ENCODE measurements around the gene EGR1.
A peak's percentile ranks its signal among the peaks of the same experiment; 100 is the strongest.
"Not testable (repeated sequence)": the region's sequence is repeated elsewhere in the genome, so short reads cannot be mapped to it uniquely, and the experiment has no call there.

Gene EGR1

GRCh38 chr5:138469540-138470321 is 4.5 kb downstream of the EGR1 start:
- no peak for DNase-seq

GRCh38 chr5:138470322-138471051 is 5.2 kb downstream of the EGR1 start:
- DNase-seq = no peak

DNA sequence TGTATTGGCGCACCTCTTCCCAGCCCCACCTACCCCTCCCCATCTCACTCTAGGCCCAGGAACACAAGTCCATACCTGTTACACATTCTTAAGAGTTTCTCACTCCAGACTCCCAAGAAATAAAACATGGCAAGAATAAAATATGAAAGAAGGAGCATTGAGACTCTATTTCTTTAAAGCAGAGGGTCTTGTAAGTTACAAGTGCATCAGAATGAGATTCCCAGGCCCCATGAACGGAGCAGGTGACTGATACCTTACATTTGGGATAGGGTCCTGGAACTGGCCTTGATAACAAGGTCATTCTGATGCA is 5.7 kb downstream of the EGR1 start:
- DNase-seq = no peak

DNA sequence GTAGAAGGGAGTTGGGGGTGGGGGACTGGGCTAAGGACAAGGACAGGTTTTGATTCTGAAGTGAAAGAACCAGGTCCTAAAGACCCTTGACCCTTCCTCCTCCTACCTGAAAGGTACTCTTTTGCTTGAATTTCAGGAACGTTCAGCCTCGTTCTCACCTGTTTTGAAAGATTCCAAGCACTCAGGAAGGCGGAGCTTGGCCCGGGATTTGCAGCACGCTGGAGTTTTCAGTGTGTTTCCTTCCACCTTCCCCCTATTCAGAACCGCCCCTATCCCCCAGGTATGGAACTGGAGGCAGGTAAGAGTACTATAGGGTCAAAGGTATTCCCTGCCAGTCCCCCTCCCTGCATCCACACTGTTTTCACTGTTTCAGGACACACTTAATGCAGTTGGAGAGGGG is 7.1 kb downstream of the EGR1 start:
- DNase-seq = no peak

DNA sequence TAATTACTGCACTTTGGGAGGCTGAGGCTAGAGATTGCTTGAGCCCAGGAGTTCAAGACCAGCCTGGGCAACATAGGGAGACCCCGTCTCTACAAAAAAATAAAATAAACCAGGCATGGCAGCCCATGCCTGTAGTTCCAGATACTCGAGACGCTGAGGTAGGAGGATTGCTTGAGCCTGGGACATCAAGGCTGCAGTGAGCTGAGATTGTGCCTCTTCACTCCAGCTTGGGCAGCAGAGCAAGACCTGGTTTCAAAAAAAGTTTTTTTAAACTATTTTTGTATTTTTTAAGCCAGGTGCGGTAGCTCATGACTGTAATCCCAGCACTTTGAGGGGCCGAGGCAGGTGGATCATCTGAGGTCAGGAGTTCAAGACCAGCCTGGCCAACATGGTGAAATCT is 7.9 kb downstream of the EGR1 start:
- DNase-seq = not testable (repeated sequence)

GRCh38 chr5:138476918-138477317 is 11.6 kb downstream of the EGR1 start:
- DNase-seq = no peak

DNA sequence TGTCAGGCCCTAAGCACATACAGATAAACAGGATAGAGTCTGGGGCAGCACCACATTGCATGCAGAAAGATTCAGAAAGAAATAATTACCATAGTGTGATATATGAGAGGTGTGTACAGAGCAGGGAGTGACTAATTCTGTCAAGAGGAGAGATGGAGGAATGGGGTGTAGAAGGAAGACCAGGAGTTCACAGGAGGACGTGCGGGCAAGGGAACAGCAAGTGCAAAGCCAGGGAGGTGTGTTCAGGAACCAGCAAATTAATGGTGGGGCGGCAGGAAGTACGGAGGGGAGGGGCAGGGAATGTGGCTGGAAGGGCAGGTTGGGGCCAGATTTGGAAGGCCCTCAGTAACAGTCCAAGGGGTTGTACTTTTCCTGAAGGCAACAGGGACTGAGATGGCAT is 17.4 kb downstream of the EGR1 start:
- no peak for DNase-seq

DNA sequence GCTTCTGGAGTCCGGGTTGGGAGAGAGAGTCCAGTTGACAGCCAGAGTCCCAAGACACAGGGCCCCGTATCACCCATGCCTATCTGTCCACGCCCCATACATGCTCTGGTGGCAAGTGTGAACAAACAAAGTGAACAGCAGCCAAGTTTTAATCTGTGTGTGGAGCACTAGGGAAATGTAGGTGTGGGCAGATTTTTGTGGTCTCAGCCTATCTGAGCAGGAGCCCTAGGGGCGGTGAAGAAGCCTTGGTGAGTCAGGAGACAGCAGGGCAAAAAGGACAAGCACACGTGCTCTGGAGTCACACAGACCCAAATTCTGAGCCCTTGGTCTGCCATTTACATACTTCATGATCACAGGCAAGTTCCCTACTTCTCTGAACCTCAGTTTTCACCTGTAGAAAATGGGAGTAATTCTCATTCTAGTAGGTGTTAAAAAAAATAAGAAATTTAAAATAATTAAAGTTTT is 23.2 kb downstream of the EGR1 start:
- no peak for DNase-seq

DNA sequence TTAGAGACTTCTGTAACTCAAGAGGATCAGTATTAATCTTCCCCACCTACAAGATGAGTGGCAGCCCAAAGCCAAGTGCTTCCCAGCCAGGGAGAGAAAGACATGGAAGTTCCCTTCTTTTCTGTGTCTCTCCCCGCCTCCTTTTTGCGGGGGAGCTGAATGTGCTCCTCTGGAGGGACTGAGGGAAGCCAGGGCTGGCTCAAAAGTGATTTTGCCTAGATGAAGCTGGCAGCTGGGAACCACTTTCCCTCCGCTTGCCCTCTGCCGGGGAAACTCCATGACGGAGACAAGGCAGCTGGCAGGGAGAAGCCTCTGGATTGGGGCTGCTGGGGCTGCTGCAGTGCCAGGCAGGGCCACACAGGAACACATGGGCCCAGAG is 24.4 kb downstream of the EGR1 start:
- DNase-seq = no peak

GRCh38 chr5:138490648-138491283 is 25.5 kb downstream of the EGR1 start:
- DNase-seq = no peak

DNA sequence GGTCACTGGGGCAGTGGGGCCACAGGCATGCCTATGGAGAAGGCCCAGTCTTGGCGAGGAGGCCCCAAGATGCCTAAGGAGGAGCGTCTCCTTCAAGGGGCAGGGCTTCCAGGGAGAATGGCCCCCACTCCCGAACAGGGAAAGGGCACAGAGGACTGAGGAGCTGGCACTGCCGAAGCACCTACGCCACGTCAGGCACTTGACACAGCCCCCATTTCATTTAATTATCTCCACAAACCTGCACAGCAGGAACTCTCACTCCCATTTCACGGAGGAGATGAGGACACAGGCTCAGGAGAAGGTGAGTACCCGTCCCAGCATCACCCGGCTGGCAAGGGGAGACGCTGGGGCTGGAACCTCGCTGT is 26.0 kb downstream of the EGR1 start:
- DNase-seq = no peak

DNA sequence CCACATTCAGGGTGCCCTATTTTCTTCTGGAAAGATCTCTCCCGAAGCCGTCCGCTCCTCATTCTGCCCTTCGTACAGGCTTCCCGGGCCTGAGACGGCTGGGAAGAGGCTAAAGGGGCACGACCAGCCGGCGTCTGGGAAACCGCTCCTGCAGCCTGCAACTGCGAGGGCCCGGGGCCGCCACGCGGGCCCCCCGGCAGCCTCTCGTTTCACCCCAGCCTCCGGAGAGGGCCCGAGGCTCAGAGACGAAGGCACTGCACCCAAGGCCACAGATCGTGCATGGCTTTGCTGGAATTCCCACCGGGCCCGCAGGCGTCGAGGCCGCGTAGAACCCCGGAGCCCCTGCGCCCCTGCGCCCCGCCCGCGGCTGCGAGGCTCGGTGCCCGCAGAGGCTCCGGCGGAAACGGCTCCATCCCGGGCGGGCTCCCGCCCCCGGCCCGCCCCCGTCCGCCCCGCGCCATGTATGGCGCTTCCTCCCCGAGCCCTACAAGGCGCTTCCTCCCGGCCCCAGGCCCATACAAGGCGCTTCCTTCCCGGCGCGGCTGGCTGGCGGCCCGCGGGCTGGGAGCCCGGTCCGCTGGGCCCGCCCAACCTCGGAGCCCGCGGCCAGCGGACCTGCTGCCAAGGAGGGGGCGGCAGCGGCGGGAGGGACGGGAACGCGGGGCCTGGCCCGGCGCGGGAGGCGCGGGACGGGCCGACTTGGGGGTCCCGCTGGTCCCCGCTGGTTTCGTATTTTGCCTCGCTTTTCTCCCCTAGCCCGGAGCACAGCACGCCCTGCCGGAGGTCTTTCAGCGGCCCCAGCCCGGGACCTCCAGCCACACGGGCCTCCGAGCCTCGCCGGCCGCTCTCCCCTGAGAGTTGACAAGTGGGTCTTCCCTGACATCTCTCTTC is 26.6 kb downstream of the EGR1 start:
- peak; percentile 72 for DNase-seq

DNA sequence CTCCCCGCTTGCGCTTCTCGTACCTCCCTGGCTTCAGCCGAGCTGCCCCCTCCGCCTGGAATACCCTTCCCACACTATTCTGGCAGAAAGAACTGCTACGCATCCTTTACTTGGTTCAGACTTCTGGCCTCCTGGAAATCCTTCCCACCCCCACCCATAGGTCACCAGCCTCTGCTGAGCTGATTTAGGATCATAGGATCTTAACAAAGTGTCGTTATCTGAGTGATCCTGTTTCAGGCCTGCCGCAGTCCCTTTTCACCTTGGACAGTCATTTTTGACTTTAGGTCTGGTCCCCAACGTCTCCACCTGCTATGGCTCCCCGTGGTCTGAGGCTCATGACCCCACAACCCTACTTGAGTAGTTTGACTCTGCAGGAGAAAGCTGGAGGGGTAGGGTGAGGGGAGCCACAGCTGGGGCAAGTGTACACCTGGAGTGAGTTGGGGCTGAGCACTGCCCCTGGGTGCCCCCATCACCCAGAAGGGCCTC is 27.3 kb downstream of the EGR1 start:
- peak; percentile 18 for DNase-seq

DNA sequence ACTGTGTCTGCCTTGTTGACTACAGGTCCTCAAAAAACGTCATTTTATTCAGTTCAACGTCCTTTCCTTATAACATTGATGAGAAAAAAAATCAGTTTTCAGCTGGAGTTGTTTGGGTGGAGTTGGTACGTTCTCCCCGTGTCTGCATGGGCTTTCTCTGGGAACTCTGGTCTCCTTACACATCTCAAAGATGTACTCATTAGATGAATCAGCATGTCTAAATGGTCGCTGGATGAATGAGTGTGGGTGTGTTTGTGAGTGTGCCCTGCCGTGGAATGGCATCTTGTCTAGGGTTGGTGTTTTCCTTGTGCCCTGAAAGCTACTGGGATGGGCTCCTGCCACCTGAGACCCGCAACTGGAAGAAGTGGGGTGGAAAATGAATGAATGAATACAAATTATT is 30.1 kb downstream of the EGR1 start:
- DNase-seq = no peak

DNA sequence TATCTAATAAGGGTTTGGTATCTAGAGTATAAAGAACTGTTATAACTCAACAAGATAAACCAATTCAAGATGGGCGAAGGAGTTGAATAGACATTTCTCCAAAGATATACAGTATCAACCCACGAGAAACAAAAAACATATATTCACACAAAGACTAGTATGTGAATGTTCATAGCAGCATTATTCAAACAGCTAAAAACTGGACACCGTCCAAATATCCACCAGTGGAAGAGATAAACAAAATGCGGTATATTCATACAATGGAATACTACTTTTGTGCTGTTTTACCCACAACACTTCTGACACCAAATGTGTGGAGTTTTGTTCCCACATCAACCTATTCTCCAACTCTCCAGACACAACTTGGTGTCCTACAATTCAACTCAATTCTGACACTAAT is 33.1 kb downstream of the EGR1 start:
- DNase-seq = no peak

DNA sequence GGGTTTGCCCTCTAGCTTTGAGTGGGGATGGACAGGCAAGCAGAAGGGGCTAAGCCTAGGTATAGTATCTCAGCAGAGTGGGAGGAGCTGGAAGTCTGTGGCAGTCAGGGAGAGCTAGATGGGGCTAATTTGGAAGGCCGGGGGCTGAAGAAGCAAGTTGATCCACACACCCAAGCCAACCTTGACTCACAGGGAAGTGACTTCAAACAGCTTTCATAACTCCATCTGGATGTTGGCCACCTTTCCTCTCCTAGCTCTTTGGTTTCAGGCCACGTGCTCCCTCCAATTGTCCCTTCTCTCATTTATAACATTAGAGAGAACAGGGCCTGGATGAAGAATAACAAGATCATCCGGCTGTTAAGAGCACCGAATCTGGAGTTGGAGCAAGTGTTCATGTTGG is 36.8 kb downstream of the EGR1 start:
- DNase-seq = no peak

GRCh38 chr5:138502521-138502920 is 37.2 kb downstream of the EGR1 start:
- DNase-seq = no peak

DNA sequence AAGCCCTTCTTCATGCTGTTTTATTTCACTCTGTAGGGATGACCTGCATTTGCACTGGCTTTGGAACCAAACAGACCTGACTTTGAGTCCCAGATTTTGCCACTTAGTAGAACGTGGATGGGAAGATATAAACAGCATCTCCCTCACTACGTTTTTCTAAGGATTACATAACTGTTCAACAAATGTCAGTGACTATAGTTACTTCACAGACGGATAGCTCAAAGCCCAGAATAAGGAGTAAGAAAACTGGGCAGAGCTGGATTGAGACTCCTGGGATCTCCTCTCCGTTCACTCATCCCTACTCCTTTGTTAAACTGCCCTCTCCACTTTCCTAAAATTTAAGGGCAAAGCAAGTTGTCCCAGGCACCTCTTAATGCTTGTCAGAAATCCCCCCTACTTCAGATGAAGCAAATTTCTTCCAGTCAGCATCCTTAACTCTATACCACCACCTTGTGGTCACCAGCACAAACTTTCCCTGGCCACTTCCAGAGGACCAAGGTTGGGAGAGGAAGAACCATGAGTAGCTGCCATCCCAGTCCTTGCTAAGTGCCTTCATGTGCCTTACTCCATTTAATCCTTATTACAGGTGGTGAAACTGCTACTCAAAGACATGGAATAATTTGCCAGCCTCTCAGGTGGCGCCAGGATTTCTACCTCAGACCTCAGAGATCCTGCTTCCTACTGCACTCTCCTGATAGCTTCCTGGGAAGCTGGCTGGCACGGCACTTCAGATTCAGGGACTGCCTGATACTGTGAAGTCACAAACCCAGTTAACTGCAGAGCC is 38.4 kb downstream of the EGR1 start:
- DNase-seq = peak; percentile 60

GRCh38 chr5:138504799-138505198 is 39.5 kb downstream of the EGR1 start:
- DNase-seq = peak; percentile 19

DNA sequence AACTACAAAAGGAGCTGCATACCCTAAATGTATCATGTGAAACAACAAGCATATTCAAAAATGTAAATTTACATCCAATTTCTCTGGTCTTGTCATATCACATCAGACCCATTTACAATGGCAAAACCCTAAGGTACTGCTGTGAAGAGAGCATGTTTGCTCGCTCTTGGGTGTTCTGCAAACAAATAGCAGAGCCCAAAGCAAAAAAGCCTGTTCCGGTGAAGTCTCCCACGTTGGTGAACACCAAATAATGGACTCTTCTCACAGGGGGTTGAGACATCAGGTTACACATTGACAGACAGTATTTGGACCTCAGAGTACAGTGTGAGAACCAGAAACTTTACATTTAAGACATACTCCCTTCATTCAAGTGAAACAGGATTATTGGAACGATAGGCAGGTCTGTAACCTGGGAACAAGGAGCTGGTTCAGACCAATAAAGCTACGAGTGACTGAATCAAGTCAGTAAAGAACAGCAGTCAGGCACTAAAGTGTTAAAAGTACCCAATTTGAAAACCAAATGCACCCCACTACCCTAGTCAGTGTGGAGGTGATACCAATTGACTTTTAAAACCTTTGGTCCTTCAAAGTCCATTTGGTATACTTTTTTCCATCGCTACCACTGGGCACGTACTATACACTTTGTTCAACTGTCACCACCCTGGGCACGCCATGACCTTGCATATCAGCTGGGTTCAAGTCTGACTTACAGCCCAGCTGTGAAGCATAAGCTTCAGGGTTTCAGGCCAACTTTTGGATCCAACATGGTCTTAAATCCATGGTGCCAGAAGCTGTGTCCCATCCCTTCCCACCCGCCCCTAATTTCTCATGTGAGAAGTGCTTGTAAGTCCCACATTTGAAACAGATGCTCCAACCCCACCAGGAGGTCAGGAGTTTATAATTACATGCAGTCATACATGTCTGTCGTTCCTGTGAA is 41.4 kb downstream of the EGR1 start:
- no peak for DNase-seq

- not testable (repeated sequence) for DNase-seq
Measured at GRCh38 chr5:138507485-138507884, 42.2 kb downstream of the EGR1 start.

Data from NCI-H1092 treated with DMSO at 0.1 percent for 48 hours (cell line).